H9 (cell line): ENCODE measurements around the gene TADA3. TPM values are rescaled to one million over a fixed set of nuclear protein-coding genes. Genes with fewer than 3 reads are reported as not detected.
A peak's percentile ranks its signal among the peaks of the same experiment; 100 is the strongest.

Experiments
- DNase-seq: peaks from one replicate; pipeline ENCODE4 v3.0.0-alpha.2; 2017
- H2AFZ ChIP-seq: one replicate; pipeline ENCODE4 v1.6.1; 2013; ENCODE audit warnings: mild to moderate bottlenecking, low read length, control low read depth, moderate library complexity
- H2AK5ac ChIP-seq: 2 replicates; pipeline ENCODE4 v1.6.1; 2013; ENCODE audit warnings: low read length, control low read depth, mixed read lengths; ENCODE audit not compliant: insufficient read length
- H2BK120ac ChIP-seq: one replicate; pipeline ENCODE4 v1.6.1; 2013; ENCODE audit warnings: low read depth, mild to moderate bottlenecking, low read length, control low read depth, inconsistent platforms; ENCODE audit not compliant: poor library complexity, severe bottlenecking
- H2BK12ac ChIP-seq: 2 replicates; pipeline ENCODE4 v1.6.1; 2013; ENCODE audit warnings: low read length, control low read depth, mixed read lengths, low read depth; ENCODE audit not compliant: insufficient read length
- H2BK15ac ChIP-seq: 2 replicates; pipeline ENCODE4 v1.6.1; 2013; ENCODE audit warnings: low read depth, low read length, control low read depth
- H2BK20ac ChIP-seq: one replicate; pipeline ENCODE4 v1.6.1; 2013; ENCODE audit warnings: low read depth, mild to moderate bottlenecking, low read length, control low read depth, inconsistent platforms; ENCODE audit not compliant: poor library complexity, severe bottlenecking
- H2BK5ac ChIP-seq: 2 replicates; pipeline ENCODE4 v1.6.1; 2013; ENCODE audit warnings: low read length, control low read depth, mixed read lengths; ENCODE audit not compliant: insufficient read length
- H3K14ac ChIP-seq: 2 replicates; pipeline ENCODE4 v1.6.1; 2013; ENCODE audit warnings: low read length, control low read depth; ENCODE audit not compliant: insufficient read depth
- H3K18ac ChIP-seq: 2 replicates; pipeline ENCODE4 v1.6.1; 2013; ENCODE audit warnings: low read depth, mild to moderate bottlenecking, mixed read lengths, low read length, control low read depth; ENCODE audit not compliant: insufficient read length
- H3K23ac ChIP-seq: 2 replicates; pipeline ENCODE4 v1.6.1; 2013; ENCODE audit warnings: low read length, control low read depth, mixed read lengths, low read depth; ENCODE audit not compliant: insufficient read length
- H3K23me2 ChIP-seq: 2 replicates; pipeline ENCODE4 v1.6.1; 2013; ENCODE audit warnings: low read depth, mild to moderate bottlenecking, mixed read lengths, low read length, control low read depth; ENCODE audit not compliant: insufficient read length, poor library complexity, severe bottlenecking
- H3K27ac ChIP-seq: 2 replicates; pipeline ENCODE4 v1.5.1; 2013; ENCODE audit warnings: low read length, control low read depth, mixed read lengths, low read depth; ENCODE audit not compliant: insufficient read length
- H3K27me3 ChIP-seq: 2 replicates; pipeline ENCODE4 v1.6.1; 2013; ENCODE audit warnings: low read length, control low read depth, inconsistent platforms; ENCODE audit not compliant: insufficient read depth
- H3K4ac ChIP-seq: 2 replicates; pipeline ENCODE4 v1.6.1; 2013; ENCODE audit warnings: low read depth, mild to moderate bottlenecking, control low read depth, inconsistent platforms, low read length, moderate library complexity
- H3K4me1 ChIP-seq: 2 replicates; pipeline ENCODE4 v1.6.1; 2013; ENCODE audit warnings: low read length, control low read depth, inconsistent platforms; ENCODE audit not compliant: insufficient read depth
- H3K4me2 ChIP-seq: 2 replicates; pipeline ENCODE4 v1.6.1; 2013; ENCODE audit warnings: low read length, control low read depth, mixed read lengths; ENCODE audit not compliant: insufficient read length, insufficient read depth
- H3K56ac ChIP-seq: 2 replicates; pipeline ENCODE4 v1.6.1; 2013; ENCODE audit warnings: low read depth, mild to moderate bottlenecking, mixed read lengths, low read length, control low read depth; ENCODE audit not compliant: insufficient read length
- H3K79me1 ChIP-seq: 2 replicates; pipeline ENCODE4 v1.6.1; 2013; ENCODE audit warnings: low read depth, mild to moderate bottlenecking, moderate library complexity, low read length, control low read depth, inconsistent platforms; ENCODE audit not compliant: insufficient read depth, poor library complexity, severe bottlenecking
- H3K79me2 ChIP-seq: 2 replicates; pipeline ENCODE4 v1.6.1; 2013; ENCODE audit warnings: low read length, control low read depth, inconsistent platforms; ENCODE audit not compliant: insufficient read depth
- H3K9ac ChIP-seq: 2 replicates; pipeline ENCODE4 v1.6.1; 2013; ENCODE audit warnings: low read length, control low read depth, mixed read lengths; ENCODE audit not compliant: insufficient read length; ENCODE audit errors: extremely low read depth
- H3K9me3 ChIP-seq: one replicate; pipeline ENCODE4 v1.6.1; 2013; ENCODE audit warnings: low read depth, low read length, inconsistent platforms; ENCODE audit not compliant: control insufficient read depth
- H3T11ph ChIP-seq: one replicate; pipeline ENCODE4 v1.6.1; 2013; ENCODE audit warnings: mild to moderate bottlenecking, low read length, control low read depth, inconsistent platforms
- H4K20me1 ChIP-seq: one replicate; pipeline ENCODE4 v1.6.1; 2013; ENCODE audit not compliant: control insufficient read depth, insufficient read length, insufficient read depth
- H4K5ac ChIP-seq: 2 replicates; pipeline ENCODE4 v1.6.1; 2013; ENCODE audit warnings: low read depth, mild to moderate bottlenecking, mixed read lengths, low read length, control low read depth; ENCODE audit not compliant: insufficient read length
- H4K8ac ChIP-seq: replicated peaks from 2 replicates; pipeline ENCODE4 v1.6.1; 2013; ENCODE audit warnings: low read length, control low read depth, mixed read lengths, low read depth; ENCODE audit not compliant: insufficient read length
- H4K91ac ChIP-seq: 2 replicates; pipeline ENCODE4 v1.6.1; 2013; ENCODE audit warnings: low read depth, mild to moderate bottlenecking, moderate library complexity, mixed read lengths, low read length, control low read depth; ENCODE audit not compliant: insufficient read length
- H3K27ac Mint-ChIP-seq, 3 experiments: 2 replicates in 2 of 3; 3 replicates in 1 of 3; pipeline ENCODE4 v1.8.0; 2020 to 2021; ENCODE audit warnings: mixed read lengths in 3 of 3, mild to moderate bottlenecking in 1 of 3, moderate library complexity in 1 of 3
- H3K27me3 Mint-ChIP-seq: 2 replicates; pipeline ENCODE4 v1.8.0; 2021; ENCODE audit warnings: low read depth, mild to moderate bottlenecking, moderate library complexity, mixed read lengths
- H3K36me3 Mint-ChIP-seq, 3 experiments: 2 replicates in 2 of 3; 3 replicates in 1 of 3; pipeline ENCODE4 v1.8.0; 2020 to 2021; ENCODE audit warnings: low read depth in 3 of 3, mixed read lengths in 3 of 3; ENCODE audit not compliant: insufficient read depth in 1 of 3
- H3K4me1 Mint-ChIP-seq, 2 experiments: 2 replicates each; pipeline ENCODE4 v1.8.0; 2020; ENCODE audit warnings: mixed read lengths in 2 of 2
- H3K4me3 Mint-ChIP-seq, 2 experiments: 2 replicates in 1 of 2; 3 replicates in 1 of 2; pipeline ENCODE4 v1.8.0; 2020 to 2021; ENCODE audit warnings: mild to moderate bottlenecking in 2 of 2, mixed read lengths in 2 of 2, moderate library complexity in 1 of 2
- H3K9me3 Mint-ChIP-seq, 2 experiments: 2 replicates in 1 of 2; 3 replicates in 1 of 2; pipeline ENCODE4 v1.8.0; 2020; ENCODE audit warnings: mild to moderate bottlenecking in 2 of 2, mixed read lengths in 2 of 2, moderate library complexity in 1 of 2
- WGBS: extraction: QIAGEN DNeasy Blood & Tissue Kit; methylation state at CpG from one replicate; pipeline ENCODE4 v1.1.7; 2013; ENCODE audit warnings: missing lambda C conversion rate, low lambda C conversion rate, mixed read lengths; ENCODE audit not compliant: insufficient read length; ENCODE audit errors: extremely low coverage; 5-methylcytosine and 5-hydroxymethylcytosine counted together
- total RNA-seq: library from RNA; stranded (reverse); gene quantifications from 2 replicates; pipeline ENCODE4 v1.2.1, GENCODE V29; 2021
- TF ChIP-seq, protein P1 (sequence below): fragments of 200-600 bp; sonication (generic); conservative IDR thresholded peaks from 3 replicates; pipeline ENCODE4 v1.8.0; 2021; ENCODE audit warnings: antibody characterized with exemption, mild to moderate bottlenecking

Gene TADA3
- total RNA-seq, 1 experiment from 2014 or later: 49.8 TPM

DNA sequence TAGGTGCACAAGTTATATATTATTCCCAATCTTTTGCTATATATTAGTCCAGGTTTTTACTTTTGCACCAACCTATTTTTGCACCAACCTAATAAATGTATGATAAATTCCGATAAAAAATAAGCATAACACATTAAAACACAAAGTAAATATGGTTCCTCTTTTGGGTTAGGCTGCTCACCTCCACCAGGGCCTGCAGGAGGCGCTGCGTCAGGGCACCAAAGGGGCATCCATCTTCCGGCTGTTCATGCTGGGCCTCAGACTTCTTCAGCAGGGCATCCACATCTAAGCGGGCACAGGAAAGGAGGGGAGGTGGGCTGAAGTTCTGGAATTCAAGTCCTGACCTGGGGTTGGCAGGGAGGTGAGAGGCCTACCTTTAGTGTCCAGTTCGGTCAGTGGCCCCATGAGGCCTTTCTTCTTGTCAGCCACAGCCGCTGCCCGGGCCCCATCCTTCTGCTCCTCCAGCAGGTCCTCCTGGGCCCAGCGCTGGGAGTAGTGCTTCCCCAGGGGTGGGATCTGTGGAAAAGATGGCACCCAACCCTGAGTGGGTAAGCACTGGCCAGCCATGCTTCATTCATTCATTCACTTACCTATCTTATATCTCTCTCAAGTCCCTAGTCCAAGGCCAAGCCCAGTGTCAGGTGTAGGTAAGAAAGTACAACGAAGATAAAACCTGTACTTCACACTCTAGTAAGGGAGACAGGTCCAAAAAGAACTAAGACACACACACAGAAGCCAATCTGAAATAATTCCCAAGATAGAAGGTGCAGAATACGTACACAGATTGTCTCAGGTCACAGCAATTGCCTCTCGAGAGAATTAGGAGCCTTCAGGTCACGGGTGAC is 5.2 kb downstream of the TADA3 start:
- H3K9ac ChIP-seq: no peak overlapping the region
- Mint-ChIP-seq H3K4me1 (peaks cover 4% of the 10 kb centered on the region in 2 experiments; a peak in 3 of 4 replicates), H3K27ac (no peak overlapping the region), H3K9me3 (no peaks in the 10 kb centered on the region), H3K36me3 (peaks cover 28 to 73% (median 72%) of the 10 kb centered on the region in 3 experiments; a peak in 6 of 7 replicates), H3K27me3 (no peaks in the 10 kb centered on the region), H3K4me3 (no peak overlapping the region)
- no peak overlapping the region for H2BK5ac ChIP-seq
- no peak overlapping the region for H2AFZ ChIP-seq
- no peak overlapping the region for H4K8ac ChIP-seq
- H3K79me1 ChIP-seq: no peaks in the 10 kb centered on the region
- no peak overlapping the region for H3K23ac ChIP-seq
- H3K56ac ChIP-seq: no peak overlapping the region
- WGBS: no CpG with 5 or more reads among the region's 13 CpGs
- no peak overlapping the region for H3K27ac ChIP-seq
- H2BK20ac ChIP-seq: no peak overlapping the region
- no peak overlapping the region for H3T11ph ChIP-seq
- no peaks in the 10 kb centered on the region for H3K27me3 ChIP-seq
- no peak overlapping the region for H2BK15ac ChIP-seq
- H3K4me2 ChIP-seq: no peak overlapping the region
- H3K23me2 ChIP-seq: no peaks in the 10 kb centered on the region
- TF ChIP-seq, protein P1, sequence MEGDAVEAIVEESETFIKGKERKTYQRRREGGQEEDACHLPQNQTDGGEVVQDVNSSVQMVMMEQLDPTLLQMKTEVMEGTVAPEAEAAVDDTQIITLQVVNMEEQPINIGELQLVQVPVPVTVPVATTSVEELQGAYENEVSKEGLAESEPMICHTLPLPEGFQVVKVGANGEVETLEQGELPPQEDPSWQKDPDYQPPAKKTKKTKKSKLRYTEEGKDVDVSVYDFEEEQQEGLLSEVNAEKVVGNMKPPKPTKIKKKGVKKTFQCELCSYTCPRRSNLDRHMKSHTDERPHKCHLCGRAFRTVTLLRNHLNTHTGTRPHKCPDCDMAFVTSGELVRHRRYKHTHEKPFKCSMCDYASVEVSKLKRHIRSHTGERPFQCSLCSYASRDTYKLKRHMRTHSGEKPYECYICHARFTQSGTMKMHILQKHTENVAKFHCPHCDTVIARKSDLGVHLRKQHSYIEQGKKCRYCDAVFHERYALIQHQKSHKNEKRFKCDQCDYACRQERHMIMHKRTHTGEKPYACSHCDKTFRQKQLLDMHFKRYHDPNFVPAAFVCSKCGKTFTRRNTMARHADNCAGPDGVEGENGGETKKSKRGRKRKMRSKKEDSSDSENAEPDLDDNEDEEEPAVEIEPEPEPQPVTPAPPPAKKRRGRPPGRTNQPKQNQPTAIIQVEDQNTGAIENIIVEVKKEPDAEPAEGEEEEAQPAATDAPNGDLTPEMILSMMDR: peak; percentile 74
- no peaks in the 10 kb centered on the region for H3K79me2 ChIP-seq
- no peak overlapping the region for H3K18ac ChIP-seq
- H3K4ac ChIP-seq: no peak overlapping the region
- H2BK12ac ChIP-seq: no peak overlapping the region
- H4K91ac ChIP-seq: no peak overlapping the region
- no peak overlapping the region for H2AK5ac ChIP-seq
- H2BK120ac ChIP-seq: no peak overlapping the region
- no peaks in the 10 kb centered on the region for H3K9me3 ChIP-seq
- no peaks in the 10 kb centered on the region for H3K4me1 ChIP-seq
- H4K5ac ChIP-seq: no peak overlapping the region
- no peaks in the 10 kb centered on the region for H4K20me1 ChIP-seq
- H3K14ac ChIP-seq: no peak overlapping the region
- DNase-seq: no peak
